HG03442 (cell line): ENCODE results near the gene RGPD8.
"Not testable (repeated sequence)": the region's sequence is repeated elsewhere in the genome, so short reads cannot be mapped to it uniquely, and the experiment has no call there.

Experiments
- ATAC-seq: cut with Tn5 transposase; IDR thresholded peaks from one replicate; pipeline ENCODE4 v1.9.1; 2021; ENCODE audit warnings: mild to moderate bottlenecking, moderate library complexity; ENCODE audit not compliant: unreplicated experiment

Gene RGPD8

GRCh38 chr2:112435716-112436431, 2.4 kb upstream of the RGPD8 start:
- not testable (repeated sequence) for ATAC-seq

- not testable (repeated sequence) for ATAC-seq
Measured at GRCh38 chr2:112434890-112435715, 1.7 kb upstream of the RGPD8 start.

GRCh38 chr2:112433932-112434730, 686 bp upstream of the RGPD8 start:
- no peak for ATAC-seq

- ATAC-seq = not testable (repeated sequence)
Measured at GRCh38 chr2:112432735-112433479, 538 bp downstream of the RGPD8 start.

GRCh38 chr2:112432390-112432734, 1.1 kb downstream of the RGPD8 start:
- ATAC-seq = not testable (repeated sequence)

GRCh38 chr2:112431587-112432295, 1.7 kb downstream of the RGPD8 start:
- not testable (repeated sequence) for ATAC-seq

GRCh38 chr2:112424553-112424952, 8.9 kb downstream of the RGPD8 start:
- ATAC-seq = not testable (repeated sequence)

- ATAC-seq = not testable (repeated sequence)
Measured at GRCh38 chr2:112416860-112417259, 16.6 kb downstream of the RGPD8 start.

- ATAC-seq = not testable (repeated sequence)
Measured at GRCh38 chr2:112360055-112360454, 73.4 kb downstream of the RGPD8 start.

GRCh38 chr2:112354335-112354734, 79.1 kb downstream of the RGPD8 start:
- ATAC-seq = not testable (repeated sequence)

- ATAC-seq = not testable (repeated sequence)
Measured at GRCh38 chr2:112352809-112353603, 80.4 kb downstream of the RGPD8 start.

GRCh38 chr2:112352292-112352691, 81.2 kb downstream of the RGPD8 start:
- ATAC-seq = not testable (repeated sequence)

- ATAC-seq = no peak
Measured at GRCh38 chr2:112345030-112346027, 88.1 kb downstream of the RGPD8 start.

- no peak for ATAC-seq
Measured at GRCh38 chr2:112343827-112344585, 89.4 kb downstream of the RGPD8 start.

- ATAC-seq = no peak
Measured at GRCh38 chr2:112342067-112342550, 91.3 kb downstream of the RGPD8 start.

GRCh38 chr2:112340475-112341267, 92.8 kb downstream of the RGPD8 start:
- ATAC-seq = no peak
